CD1c-positive myeloid dendritic cell (primary cell): ENCODE results near the gene DLX2.
"Not testable (repeated sequence)": the region's sequence is repeated elsewhere in the genome, so short reads cannot be mapped to it uniquely, and the experiment has no call there.

Experiments used
- DNase-seq: peaks from one replicate; pipeline ENCODE4 v3.0.0-alpha.2; 2016; ENCODE audit errors: extremely low spot score

DLX2 gene

DNA sequence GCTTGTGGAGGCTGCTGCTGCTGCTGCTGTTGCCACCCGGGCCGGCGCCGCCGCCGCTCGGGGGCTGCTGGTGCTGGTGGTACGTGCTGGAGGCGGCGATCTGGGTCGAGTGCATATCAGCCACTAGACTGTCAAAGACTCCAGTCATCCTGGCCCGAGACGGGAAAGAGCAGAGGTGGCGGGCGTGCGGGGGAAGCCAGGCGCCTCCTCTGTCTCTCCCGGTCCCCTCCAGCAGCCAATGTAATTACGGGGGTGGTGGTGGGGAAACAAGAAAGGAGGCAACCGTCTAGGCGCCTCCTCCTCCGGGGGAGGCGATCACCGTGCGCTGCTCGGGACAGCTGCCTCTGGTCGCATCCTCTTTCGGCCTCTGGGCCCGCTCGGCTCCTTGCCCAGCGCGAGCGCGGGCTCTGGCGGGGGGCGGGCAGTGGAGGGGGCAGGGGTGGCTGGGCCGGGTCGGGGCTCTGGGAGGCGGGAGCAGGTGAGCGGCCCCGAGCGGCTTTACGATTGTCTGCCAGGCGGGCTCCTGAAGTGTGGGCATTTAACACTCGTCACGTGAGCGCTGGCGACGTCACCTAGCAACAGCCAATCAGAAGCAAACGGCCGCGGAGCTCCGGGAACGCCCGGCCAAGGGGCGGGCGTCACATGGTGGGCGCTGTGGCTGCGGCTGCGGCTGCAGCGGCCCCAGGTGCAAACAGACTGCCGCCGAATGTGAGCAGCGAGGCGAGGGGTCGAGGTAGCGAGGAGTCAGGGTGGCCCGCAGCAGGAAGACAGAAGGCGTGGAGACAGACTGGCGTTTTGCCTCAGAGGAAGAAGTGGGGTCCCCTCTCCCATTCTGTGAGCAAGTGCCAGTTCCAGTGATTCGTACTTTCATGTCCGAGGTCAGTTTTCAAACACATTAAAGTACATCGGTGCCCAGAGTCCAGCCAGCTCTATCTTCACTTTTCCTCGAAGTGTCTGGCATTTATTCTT, at the start of gene DLX2:
TSS of gene DLX2 (minus strand) at position 510 of the 969 bp plus-strand sequence. CDS start at position 148, 362 bp downstream.
- peak; percentile 83 for DNase-seq

DNA sequence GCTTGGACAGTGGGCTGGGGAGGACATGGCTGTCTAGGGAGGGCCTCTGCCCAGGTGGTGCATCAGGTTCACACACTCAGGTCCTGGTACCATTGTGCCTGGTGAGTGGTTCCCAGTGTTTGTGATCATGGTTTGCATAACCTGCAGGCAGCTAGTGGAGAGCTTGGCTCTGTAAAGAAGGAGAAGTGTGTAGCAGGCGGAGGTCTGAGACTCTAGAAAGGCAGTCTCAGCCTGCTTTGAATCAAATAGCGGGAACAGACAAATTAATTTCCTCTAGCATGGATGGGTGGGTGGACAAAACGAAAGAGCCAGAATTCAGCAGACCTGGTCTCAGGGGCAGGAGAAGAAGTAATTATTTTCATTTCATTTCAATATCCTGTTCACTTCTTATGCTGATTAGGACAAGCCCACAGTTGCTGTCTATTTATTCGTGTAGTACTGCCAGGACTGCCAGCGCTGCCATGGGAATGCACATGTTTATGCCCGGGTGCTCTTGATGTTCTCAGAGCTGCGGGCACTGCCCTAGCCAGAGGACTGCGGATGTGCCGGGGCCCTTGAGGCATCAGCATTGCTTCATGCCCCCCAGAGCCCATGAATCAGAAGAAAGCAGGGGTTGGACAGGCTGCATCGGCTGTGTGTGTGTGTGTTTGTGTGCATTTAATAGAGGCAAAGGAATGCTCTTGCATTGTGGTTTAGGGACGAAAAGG, 45.4 kb upstream of the DLX2 start:
- DNase-seq: no peak

DNA sequence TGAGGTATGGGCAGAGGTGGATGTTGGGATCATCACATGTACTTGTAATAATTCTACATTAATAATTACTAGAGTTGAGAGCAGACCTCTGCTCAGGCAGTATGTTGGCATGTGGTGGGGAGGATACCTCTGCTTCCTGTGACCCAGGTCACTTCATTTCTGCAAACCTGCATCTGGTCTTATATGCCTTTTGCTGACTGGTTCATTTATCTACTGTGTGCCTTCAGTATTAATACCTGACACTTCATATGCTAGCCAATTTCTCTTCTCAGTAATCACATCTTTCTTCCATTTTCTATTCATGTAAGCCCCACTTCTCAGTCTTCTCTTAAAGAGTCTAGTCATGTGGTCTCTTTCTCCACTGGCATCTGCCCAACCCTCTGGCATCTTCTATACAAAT, 41.1 kb upstream of the DLX2 start:
- no peak for DNase-seq

DNA sequence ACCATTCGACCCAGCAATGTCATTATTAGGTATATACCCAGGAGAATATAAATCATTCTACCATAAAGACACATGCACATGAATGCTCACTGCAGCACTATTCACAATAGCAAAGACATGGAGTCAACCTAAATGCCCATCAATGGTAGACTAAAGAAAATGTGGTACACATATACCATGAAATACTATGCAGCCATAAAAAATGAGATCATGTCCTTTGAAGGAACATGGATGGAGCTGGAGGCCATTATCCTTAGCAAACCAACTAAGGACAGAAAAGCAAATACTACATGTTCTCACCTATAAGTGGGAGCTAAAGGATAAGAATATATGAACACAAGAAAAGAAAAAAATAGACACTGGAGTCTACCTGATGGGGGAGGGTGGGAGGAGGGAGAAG, 36.0 kb upstream of the DLX2 start:
- not testable (repeated sequence) for DNase-seq

DNA sequence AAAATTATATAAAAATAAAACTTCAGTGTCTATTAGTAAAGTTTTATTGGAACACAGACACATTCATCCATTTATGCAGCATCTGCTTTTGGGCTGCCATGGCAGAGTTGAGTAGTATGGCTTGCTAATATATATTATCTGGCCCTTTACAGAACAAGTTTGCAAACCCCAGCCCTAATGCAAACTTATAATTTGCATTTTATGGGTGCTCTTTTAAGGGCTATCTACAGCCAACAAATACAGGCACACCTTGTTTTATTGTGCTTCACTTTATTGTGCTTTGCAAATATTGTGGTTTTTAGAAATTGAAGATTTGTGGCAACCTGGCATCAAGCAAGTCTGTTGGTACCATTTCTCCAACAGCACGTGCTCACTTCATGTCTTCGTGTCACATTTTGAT, 35.2 kb upstream of the DLX2 start:
- no peak for DNase-seq

DNA sequence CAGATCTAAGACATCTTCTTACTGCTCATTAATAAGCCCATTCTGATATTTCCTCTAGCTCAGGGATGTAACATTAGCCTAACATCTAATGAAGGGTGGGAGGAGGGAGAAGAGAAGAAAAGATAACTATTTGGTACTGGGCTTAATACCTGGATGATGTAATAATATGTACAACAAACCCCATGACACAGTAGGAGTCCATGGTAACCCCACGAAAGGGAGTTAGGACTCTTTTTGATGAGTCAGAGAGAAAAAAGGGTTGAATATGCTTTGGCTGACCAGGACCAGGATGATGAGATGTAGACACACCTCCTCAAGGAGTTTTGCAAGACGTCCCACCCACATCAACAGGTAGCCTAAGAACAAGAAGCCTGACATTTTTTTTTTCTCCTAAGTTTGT, 34.4 kb upstream of the DLX2 start:
- no peak for DNase-seq

DNA sequence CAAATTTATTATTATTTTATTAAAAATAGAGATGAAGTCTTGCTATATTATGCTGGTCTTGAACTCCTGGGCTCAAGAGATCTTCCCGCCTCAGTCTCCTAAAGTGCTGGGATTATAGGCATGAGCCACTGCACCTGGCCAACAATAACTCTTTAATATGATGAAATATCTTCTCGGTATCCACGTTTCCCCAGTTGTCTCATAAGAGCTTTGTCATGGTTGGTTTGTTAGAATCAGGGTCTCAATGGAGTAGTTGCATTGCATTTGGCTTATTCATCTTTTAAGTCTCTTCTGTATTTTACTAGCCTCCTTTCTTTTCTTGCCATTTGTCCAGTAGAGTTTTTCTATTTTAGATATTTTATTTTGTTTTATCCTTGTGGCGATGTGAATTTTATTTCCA, 32.7 kb upstream of the DLX2 start:
- DNase-seq: no peak

DNA sequence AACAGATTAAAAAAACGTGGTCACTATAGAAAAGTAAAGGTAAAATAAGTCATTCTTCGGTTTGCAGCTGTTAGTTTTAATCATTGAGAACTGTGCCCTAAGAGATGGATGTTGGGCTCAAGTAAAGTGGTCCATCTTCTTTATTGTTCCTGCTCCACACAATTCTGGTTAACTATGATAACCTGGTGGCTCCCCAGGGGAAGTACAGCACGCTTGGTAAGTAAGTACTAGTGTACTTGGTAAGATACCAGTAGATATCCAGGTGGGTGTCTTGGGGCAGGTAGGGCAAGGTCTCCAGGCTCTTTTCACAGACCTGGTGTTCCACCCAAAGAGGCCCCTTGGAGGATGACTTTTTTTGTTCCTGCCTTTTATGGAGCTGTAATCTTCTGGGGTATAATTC, 31.6 kb upstream of the DLX2 start:
- no peak for DNase-seq

DNA sequence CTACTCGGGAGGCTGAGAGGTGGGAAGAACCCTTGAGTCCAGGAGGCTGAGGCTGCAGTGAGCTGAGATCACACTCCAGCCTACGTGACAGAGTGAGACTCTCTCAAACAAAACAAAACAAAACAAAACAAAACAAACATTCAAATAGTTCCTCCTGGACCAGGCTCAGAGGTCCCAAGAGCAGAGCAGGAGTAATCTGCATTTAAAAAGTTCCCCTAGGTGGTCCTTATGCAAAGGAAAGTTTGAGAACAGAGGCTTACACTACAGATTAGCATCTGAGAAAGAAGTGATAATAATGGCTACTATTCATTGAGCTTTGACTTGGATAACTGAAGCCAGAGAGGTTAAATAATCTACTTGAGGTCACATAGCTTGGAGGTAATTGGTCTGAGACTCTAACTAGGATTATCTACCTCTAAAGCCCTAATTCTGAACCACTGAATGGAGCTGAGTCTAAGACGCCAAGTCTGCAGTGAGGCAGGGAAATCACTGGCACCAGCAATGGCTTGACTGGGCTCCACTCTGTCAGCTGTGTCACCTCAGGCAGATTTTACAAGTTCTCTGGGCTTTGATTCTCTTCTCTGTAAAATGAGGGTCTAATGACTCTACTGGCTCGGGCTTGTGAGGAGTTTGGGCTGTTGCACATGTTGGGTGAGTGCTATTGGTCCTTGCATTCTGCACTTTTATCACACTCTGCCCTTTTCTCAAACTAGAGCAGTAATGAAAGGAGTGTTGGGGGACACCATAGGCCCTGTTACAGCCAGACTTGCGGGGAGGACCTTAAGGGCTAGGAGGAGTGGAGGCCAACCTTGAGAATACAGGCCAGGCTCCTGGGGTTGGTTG, 29.2 kb upstream of the DLX2 start:
- DNase-seq: no peak

DNA sequence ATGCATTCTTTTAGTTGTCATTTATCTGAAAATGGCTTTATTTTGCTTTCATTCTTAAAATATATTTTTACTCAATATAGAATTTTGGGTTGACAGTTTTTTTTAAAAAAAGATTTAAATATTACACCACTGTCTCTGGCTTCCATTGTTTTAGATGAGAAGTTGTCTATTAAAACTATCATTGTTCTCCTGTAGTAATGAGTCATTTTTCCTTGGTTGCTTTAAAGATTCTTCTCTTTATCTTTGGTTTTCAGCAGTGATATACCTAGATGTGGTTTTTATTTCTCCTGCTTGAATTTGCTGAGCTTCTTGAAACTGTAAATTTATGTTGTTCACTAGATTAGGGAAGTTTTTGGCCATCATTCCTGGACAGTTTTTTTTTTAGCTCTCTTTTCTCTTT, 26.7 kb upstream of the DLX2 start:
- DNase-seq: no peak

DNA sequence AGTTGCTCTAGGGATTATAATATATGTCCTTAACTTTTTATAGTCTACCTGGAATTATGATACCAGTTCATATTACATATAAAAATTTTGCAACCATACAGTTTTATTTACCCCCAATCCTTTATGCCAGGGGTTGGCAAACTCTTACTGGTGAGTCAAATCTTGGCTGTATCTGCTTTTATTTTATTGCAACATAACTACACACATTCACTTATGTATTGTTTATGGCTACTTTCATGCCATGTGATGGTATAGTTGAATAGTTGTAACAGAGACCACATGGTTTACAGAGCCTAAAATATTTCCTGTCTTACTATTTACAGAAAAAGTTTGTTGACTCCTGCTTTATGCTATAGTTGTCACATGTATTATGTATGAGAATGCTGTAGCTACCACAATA, 25.8 kb upstream of the DLX2 start:
- no peak for DNase-seq

DNA sequence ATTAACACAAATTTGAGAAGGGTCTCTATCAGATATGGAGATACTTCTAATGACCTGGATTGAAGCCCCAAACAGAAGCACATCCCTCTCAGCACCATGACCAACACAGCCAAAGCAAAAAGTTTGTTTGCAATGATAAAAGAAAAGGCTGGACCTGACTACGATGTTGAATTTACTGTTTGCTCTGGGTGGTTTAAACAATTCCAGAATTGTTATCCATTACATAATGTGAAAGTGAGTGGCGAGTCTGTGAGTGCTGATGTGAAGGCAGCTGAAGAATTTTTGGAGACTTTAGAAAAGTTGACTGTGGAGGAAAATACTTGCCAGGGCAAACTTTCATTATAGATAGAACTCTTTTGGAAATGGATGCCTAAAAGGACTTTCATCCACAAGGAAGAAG, 17.4 kb upstream of the DLX2 start:
- DNase-seq: no peak

DNA sequence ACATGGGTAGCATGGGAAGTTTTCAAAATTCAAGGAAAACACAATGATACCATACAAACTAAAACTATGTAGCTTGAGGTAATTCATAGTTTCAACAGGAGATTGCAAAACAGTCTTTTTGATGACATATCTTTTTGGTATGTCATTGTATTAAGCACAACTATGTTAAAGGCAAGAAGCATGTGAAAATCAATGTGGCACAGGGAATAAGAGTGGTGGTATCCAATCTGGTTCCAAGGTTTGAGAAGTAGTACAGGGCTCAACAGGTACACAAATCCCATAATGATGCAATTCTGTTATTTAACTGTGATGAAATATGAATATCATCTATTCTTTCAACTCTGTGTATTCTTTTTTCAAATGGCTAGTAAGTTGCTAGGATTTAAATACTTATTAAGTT, 16.4 kb upstream of the DLX2 start:
- DNase-seq: no peak

DNA sequence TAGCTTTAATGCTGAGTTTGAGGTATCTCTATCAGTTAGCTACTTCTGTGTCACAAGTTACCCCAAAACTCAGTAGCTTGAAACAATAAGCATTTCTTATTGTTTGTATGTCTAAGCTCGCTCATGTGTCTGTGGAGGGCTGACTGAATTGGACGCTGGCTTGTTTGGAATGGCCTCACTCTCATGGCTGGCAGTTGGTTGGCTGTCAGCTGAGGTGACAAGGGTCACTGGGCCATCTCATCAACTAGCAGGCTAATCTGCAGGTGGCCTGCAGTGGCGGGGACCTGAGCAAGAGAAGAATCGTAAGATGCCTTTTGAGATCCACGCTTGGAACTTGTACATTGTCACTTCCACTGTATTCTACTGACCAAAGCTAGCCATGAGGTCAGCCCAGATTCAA, 13.4 kb upstream of the DLX2 start:
- no peak for DNase-seq

DNA sequence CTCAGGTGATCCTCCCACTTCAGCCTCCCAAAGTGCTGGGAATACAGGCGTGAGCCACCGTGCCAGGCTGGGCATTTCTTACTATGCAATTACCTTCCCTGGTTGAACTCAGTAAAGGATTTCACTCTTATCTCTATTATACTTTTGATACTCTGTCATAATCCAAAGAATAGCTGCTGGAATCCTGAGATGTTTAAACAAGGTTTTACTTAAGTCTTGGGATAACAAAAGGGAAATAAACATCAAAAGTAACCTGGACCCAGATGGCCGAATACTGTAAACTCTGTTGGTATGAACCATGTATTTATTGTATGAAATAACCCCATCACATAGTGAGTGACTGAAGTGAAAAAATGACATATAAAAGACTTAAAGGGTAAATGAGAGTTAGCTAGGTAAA, 11.9 kb upstream of the DLX2 start:
- no peak for DNase-seq

DNA sequence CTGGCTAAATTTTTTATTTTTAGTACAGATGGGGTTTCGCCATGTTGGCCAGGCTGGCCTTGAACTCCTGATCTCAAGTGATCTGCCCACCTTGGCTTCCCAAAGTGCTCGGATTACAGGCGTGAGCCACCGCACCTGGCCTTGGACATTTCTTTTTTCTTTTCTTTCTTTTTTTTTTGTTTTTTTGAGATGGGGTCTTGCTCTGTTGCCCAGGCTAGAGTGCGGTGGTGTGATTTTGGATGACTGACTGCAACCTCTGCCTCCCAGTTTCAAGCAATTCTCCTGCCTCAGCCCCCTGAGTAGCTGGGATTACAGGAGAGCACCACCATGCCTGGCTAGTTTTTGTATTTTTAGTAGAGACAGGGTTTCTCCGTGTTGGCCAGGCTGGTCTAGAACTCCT, 11.5 kb upstream of the DLX2 start:
- not testable (repeated sequence) for DNase-seq

DNA sequence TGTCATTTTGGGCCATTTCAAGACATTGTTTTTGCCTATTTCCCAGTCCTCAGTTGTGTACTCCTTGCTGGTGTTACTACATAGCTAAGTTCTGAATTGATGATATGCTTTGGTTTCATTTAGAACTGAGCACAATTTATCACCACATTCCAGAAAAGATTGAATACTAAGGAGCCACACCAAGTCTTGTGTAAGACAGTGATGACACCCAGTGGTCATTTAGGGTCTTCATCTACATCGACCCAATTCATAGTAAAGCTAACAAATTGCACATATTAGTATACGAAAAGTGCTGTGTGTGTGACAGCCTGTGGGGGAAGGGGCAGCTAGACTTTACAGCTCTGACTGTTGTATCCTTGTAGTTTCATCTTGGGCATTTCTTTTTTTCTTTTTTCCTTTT, 10.9 kb upstream of the DLX2 start:
- DNase-seq: no peak

DNA sequence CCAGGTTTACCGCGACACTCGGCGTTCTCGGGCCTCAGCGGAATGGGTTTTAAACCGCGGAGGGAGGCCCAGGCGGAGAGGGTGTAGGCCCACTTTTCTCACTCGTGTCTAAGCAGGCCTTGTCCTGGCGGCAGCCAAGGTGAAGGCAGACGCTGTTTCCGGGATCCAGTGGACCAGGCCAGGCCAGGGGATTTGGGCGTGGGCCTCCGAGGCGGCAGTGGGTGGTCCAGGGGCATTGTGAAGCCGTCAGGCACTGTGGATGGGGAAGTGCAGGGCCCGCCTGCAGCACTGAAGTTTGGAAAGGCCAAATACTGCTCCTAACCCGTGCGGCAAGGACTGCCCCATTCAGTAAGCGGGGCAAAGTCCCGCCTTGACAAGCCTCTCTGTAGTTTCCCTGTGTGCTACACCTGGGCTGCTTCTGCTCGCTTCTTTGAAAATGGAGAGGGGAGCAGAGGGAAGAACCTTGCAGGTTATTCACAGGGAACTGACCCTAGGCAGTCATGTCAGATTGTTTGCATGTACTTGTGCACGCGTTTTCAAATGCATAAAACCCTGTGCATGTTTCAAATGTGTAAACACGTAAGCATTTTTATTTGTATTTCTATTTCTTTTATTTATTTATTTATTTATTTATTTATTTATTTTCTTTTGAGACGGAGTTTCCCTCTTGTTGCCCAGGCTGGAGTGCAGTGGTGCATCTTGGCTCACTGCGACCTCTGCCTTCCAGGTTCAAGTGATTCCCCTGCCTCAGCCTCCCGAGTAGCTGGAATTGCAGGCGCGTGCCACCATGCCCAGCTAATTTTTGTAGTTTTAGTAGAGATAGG, 7.5 kb upstream of the DLX2 start:
- DNase-seq: no peak

DNA sequence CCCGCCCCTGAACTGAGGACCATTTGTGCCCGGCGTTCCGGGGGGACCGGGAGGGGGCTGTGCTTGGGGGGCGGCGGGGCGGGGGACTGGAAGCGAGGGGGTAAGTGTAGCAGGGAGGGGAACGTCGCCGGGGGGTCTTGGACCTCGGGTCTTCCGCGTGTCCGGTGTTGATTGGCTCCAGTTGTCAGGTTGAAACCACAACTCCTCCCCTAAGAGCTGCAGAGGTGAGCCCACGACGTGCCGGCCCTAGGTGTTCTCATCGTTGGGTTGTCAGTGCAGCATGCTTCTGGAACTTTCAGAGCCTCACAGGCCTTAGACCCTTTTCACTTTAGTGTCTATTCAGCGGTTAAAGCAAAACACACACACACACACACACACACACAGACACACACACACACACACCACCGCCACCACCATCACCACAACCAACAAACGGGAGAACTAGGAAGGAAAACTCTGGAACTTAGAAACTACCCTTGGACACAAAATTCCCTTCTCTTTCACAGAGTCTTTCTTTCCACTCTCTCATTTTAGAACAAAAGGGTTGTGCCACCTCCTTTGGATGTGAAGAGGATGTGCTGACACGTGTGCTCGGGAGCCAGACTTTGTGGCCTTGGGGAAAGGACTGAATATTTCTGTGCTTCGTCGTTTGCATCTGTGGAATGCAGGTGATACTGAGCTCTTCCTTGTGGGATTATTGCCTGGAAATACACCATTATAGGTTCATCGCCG, 6.7 kb upstream of the DLX2 start:
- DNase-seq: no peak

DNA sequence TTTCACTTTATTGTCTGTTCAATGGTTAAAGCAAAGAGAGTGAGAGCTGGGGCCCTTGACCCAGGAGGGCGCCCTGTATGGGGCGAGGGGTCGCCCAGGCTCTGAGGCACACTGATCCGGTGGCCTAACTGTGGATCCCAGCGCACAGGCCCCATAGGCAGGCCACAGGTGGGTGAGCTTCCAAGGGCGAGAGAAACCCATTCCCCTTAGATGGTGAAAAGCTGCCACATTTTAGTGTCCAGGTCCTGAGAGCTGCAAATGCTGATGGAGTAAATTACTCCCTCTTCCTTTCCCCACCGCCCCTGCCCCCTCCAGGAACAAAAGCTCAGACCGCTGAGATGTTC, 5.9 kb upstream of the DLX2 start:
- DNase-seq: no peak
